ENCODE data around the gene PAM.

PAM gene

DNA sequence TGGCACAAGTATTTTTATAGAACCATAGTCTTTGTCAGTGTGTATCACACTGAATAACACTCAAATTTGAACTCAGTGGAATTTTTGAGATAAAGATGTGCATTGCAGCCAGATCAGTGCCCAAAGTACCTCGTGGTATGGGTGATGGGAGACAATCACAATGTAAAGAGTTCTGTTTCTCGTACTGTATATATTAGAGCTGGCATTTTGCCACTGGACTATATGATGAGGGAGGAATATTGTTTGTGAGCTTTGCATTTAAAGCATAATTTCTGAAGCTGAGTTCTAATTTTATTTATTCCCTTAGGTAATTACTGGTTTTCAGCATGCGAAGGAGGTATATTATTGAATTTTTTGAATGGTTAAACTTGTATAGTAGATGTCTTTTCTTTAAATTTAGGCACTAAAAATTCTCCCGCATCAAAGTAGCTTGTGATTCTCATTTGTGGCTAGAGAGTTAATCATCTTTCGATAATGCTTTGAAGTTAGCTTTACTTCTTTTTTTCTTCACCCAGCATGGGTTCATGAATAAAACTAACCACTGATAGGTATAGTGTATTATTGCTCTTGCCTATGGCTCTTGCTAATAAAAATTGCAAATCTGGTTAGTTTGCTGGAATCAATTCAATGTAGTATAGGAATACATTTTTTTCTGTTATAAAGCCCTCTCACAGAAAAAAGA lies 43.1 kb downstream of the PAM start:
- no peak overlapping the region for H3K4me3 Mint-ChIP-seq
- H3K36me3 Mint-ChIP-seq: peaks cover 0 to 4% of the 10 kb centered on the region in 2 donors
- DNase-seq: no peak
- no peaks in the 10 kb centered on the region for H3K27me3 Mint-ChIP-seq
- H3K4me1 Mint-ChIP-seq: peaks cover 6 to 28% of the 10 kb centered on the region in 2 donors
- H3K27ac Mint-ChIP-seq: no peak overlapping the region
- no peak for ATAC-seq (replicated peaks)
- no peaks in the 10 kb centered on the region for H3K9me3 Mint-ChIP-seq

DNA sequence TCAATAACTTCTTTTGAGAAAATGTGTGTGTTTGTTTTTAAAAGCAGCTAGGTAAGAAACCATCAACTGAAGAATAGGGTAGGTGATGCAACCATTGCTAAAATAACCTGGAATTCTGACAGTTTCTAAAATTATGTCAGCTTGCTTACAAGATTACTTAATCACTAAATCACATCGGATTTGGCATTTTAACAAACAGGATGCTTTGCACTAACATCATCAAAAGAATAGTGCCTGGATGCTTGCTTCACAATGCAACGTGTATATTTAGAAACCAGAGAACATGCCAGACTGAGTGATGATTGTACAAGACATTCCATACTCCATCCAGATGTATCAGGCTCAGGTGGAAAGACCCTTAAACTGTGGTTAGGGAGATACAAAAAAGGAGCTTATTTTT lies 43.9 kb downstream of the PAM start:
- Mint-ChIP-seq H3K36me3 (peaks cover 0 to 4% of the 10 kb centered on the region in 2 donors), H3K4me3 (no peak overlapping the region), H3K4me1 (peaks cover 7 to 28% of the 10 kb centered on the region in 2 donors), H3K9me3 (no peaks in the 10 kb centered on the region), H3K27ac (no peak overlapping the region), H3K27me3 (no peaks in the 10 kb centered on the region)
- no peak for ATAC-seq (replicated peaks)
- DNase-seq: no peak

DNA sequence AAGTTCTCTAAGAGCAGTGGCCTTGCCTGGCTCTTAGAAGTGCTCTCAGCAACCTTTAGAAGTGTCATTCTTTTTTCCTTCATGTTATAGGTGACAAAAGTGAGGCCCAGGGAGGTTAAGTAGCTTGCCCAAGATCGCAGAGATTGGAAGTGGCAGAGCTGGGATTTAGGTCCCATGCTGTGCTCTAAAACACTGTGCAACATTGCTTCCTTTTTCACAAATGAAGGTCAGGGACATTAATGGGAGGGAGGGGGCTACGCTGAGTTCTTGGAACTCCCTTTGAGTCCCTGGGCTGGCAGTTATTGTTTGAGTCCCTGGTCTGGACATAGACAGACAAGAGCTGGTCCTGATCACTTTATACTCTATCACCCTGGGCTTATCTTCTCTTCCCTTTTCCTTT lies 45.3 kb downstream of the PAM start:
- Mint-ChIP-seq H3K9me3 (no peaks in the 10 kb centered on the region), H3K27me3 (no peaks in the 10 kb centered on the region), H3K4me3 (no peak overlapping the region), H3K27ac (no peak overlapping the region), H3K36me3 (peaks cover 0 to 4% of the 10 kb centered on the region in 2 donors), H3K4me1 (peaks cover 7 to 28% of the 10 kb centered on the region in 2 donors)
- ATAC-seq (replicated peaks) (no peak), DNase-seq (no peak)

DNA sequence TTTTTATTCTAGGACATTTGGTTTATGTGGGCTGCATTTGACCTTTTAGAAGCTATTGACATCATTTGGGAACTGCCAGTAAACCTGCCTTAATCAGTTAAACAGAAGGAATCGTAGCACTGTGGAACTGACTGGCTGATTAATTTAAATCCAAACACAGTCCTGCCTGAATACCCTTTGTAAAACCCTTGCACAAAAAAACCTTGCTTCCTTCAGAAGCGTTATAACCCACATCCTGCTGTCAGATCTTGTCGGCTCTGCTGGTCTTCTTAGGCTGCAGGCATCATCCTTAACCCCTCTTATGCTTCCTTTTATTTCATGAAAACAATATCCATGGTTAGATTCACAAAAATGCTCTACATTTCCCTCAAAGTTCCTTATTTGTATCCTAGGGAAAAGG lies 46.3 kb downstream of the PAM start:
- Mint-ChIP-seq H3K27me3 (no peaks in the 10 kb centered on the region), H3K4me3 (no peak overlapping the region), H3K4me1 (peaks cover 7 to 28% of the 10 kb centered on the region in 2 donors), H3K27ac (no peak overlapping the region), H3K9me3 (no peaks in the 10 kb centered on the region), H3K36me3 (peaks cover 0 to 4% of the 10 kb centered on the region in 2 donors)
- DNase-seq (no peak), ATAC-seq (replicated peaks) (peak; percentile 73 to 82)

DNA sequence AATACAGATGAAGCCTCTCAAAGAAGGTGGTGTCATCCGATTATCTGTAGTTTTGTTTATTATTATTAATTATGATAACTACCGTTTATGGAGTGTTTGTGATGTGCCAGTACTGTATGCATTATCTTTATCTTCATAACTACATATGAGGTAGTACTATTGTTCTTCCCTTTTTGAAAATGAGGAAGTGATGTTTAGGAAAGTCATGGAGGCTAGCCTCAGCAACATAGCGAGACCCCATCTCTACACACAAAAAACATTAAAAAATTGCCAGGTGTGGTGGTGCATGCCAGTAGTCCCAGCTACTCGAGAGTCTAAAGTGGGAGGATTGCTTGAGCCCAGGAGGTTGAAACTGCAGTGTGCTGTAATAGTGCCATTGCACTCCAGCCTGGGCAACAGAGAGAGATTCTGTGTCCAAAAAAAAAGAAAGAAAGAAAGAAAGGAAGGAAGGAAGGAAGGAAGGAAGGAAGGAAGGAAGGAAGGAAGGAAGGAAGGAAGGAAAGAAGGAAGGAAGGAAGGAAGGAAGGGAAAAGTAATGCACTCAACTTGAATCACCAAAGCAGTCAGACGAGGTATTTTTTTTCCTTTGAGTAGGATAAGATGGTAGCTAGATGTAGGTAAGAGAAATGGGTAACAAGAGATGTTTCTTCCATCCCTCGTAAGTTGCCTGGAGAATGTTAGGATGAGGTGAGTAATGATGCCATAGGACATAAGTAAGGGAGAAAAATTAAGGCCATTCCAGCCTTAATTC lies 47.8 kb downstream of the PAM start:
- no peaks in the 10 kb centered on the region for H3K27me3 Mint-ChIP-seq
- H3K4me3 Mint-ChIP-seq: no peak overlapping the region
- H3K36me3 Mint-ChIP-seq: peaks cover 0 to 4% of the 10 kb centered on the region in 2 donors
- ATAC-seq (replicated peaks) (peak; percentile 36 to 60), DNase-seq (no peak)
- no peaks in the 10 kb centered on the region for H3K9me3 Mint-ChIP-seq
- no peak overlapping the region for H3K27ac Mint-ChIP-seq
- peaks cover 7 to 28% of the 10 kb centered on the region in 2 donors for H3K4me1 Mint-ChIP-seq

DNA sequence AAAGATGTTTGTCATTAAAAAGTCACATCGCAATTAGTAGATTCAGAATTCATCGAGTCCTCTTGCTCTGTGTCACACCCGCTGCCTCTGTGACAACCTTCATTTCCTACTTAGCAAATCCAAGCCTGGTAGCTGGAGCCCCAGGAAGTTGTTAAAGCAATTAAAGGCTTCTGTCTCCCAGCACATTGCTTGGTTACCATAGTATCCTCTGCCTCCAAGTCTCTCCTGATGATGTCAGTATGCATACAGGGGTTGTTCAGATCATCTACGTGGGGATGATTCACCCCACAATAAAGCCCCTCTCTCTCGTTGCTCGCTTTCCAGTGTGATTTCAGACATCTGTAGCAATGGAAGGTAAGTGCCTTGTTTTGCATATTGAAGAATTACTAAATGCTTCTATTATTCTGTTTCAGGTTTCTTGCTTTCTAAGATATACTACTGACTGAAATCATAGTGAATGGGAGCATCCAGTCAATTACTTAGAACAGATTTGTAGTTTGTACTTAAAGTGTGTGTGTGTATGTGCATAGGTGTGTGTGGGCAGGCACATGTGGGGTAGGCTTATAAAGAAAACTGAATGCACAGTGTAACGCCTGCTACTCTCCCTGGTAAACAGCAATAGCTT lies 52.9 kb downstream of the PAM start:
- no peak for DNase-seq
- peaks cover 0 to 2% of the 10 kb centered on the region in 2 donors for H3K36me3 Mint-ChIP-seq
- no peak for ATAC-seq (replicated peaks)
- peaks cover 2 to 3% of the 10 kb centered on the region in 2 donors for H3K4me1 Mint-ChIP-seq
- no peaks in the 10 kb centered on the region for H3K9me3 Mint-ChIP-seq
- no peak overlapping the region for H3K4me3 Mint-ChIP-seq
- no peak overlapping the region for H3K27ac Mint-ChIP-seq
- H3K27me3 Mint-ChIP-seq: no peaks in the 10 kb centered on the region

DNA sequence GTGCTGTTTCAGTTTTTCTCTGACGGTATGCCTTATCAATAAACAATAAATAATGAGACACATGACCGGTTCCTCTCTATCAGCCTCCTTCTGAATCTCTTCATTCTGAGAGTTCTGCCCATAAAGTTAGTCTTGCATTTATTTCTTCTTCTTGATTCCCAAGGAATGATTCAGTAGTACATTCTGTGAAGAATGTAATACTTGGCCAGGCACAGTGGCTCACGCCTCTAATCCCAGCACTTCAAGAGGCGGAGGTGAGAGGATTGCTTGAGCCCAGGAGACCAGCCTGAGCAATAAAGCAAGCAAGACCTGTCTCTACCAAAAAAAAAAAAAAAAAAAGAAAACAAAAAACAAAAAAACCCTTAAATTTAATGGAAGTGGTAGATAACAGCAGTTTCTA lies 53.9 kb downstream of the PAM start:
- Mint-ChIP-seq H3K4me1 (no peaks in the 10 kb centered on the region), H3K9me3 (no peaks in the 10 kb centered on the region), H3K27ac (no peak overlapping the region), H3K27me3 (no peaks in the 10 kb centered on the region), H3K4me3 (no peak overlapping the region), H3K36me3 (no peaks in the 10 kb centered on the region)
- DNase-seq (no peak), ATAC-seq (replicated peaks) (no peak)

DNA sequence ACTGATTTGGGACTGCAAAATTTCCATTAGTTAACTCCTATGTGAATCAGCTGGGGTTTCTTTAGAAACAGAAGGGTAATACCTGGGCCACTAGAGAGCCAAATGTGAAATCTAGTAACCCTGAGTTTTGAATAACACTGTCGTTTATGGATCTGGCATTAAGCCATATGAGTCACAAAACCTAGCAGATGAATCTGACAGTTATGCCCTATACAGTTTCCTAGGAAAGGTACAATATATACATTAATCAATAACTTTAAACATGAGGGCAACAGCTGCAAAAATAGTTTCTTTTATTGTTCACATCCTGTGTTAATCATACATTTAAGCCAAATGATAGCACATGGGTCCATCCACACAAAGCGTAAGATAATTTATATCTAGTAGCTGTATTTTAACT lies 56.9 kb downstream of the PAM start:
- Mint-ChIP-seq H3K36me3 (no peaks in the 10 kb centered on the region), H3K27ac (no peak overlapping the region), H3K9me3 (no peaks in the 10 kb centered on the region), H3K4me1 (peaks cover 11 to 15% of the 10 kb centered on the region in 2 donors), H3K27me3 (no peaks in the 10 kb centered on the region), H3K4me3 (no peak overlapping the region)
- ATAC-seq (replicated peaks): peak; percentile 57 to 62
- no peak for DNase-seq

DNA sequence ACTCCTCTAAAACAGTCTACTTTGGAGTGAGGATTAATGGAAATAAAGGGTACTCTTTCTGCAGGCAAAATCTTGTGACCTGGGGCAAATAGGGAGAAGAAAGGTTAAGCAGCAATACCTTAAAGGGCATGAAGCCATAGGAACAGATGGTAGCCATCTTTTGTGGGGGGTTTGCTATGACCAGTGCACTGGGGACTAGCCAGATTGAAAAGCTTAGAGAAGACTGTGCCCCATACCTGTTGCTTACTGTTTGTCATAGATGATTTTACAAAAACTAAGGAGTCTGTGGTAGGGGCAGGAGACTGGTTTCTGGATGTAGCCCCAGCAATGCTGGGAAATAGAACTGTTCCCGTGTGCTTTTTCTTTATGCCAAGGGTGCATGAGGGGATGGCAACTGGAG lies 58.6 kb downstream of the PAM start:
- no peak for DNase-seq
- no peak for ATAC-seq (replicated peaks)
- H3K27ac Mint-ChIP-seq: no peak overlapping the region

DNA sequence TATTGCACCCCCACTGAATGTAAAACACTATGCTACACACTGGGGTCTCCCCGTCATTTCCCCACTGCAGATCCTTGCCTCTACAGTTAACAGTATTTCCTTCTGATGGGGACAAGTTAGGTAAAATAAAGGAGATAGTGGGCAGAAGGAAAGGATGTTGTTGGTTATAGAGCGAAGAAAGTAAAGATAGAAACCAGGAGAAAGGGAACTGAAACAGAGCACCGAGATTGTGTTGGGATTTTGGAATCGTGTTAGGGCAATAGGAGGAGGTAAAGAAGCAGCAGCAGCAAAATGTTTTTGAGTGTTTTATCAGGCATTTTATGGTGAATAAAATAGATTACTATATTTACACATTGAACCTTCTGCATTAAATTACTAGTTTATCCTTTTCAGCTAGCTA lies 60.0 kb downstream of the PAM start:
- H3K4me1 Mint-ChIP-seq: peaks cover 11 to 15% of the 10 kb centered on the region in 2 donors
- ATAC-seq (replicated peaks) (no peak), DNase-seq (no peak)
- H3K27ac Mint-ChIP-seq: no peak overlapping the region
- H3K4me3 Mint-ChIP-seq: no peak overlapping the region
- H3K27me3 Mint-ChIP-seq: no peaks in the 10 kb centered on the region
- no peaks in the 10 kb centered on the region for H3K9me3 Mint-ChIP-seq
- H3K36me3 Mint-ChIP-seq: no peaks in the 10 kb centered on the region

More for the DNA sequence above, 58.6 kb downstream of the PAM start:
- H3K4me3 Mint-ChIP-seq: no peak overlapping the region
- peaks cover 11 to 15% of the 10 kb centered on the region in 2 donors for H3K4me1 Mint-ChIP-seq
- H3K36me3 Mint-ChIP-seq: no peaks in the 10 kb centered on the region
- H3K9me3 Mint-ChIP-seq: no peaks in the 10 kb centered on the region
- no peaks in the 10 kb centered on the region for H3K27me3 Mint-ChIP-seq

DNA sequence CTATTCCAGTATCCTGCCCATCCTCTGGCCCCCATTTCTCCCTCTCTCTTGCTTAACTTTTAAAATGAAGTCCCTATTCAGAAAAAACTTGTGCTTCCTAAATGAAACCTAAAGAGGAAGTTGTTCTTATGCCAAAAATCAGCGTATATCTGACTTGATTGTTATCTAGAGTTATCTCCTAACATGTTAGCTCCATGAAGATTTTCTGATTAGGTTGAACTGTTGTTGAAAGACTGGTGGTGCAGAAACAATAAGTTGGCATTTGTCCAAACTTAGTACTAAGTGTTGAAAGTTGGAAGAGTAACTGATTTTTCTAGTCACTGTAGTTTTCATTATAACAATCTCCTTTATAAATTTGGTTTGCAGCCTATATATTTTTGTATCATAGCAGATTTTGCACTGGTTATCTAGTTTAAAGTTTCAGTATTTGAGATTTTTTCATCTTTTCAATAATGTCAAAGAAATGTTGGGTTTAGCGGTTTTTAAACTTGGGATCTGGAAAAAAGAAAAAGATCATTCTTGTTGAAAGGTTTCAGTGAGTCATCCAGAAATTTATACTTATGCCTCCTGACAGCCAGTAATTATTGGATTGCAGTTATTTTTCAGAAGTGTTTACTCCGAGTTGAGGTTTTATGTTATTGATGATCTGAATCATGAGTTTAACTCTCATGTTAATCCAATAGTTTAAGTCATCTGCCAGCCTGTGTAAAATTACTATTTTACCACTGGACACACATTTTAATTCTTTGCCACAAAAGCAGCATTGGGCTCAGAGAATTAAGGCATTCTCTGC lies 60.6 kb downstream of the PAM start:
- ATAC-seq (replicated peaks): no peak
- H3K9me3 Mint-ChIP-seq: no peaks in the 10 kb centered on the region
- no peak overlapping the region for H3K4me3 Mint-ChIP-seq
- H3K36me3 Mint-ChIP-seq: no peaks in the 10 kb centered on the region
- H3K4me1 Mint-ChIP-seq: peaks cover 11 to 15% of the 10 kb centered on the region in 2 donors
- no peak for DNase-seq
- H3K27me3 Mint-ChIP-seq: no peaks in the 10 kb centered on the region
- no peak overlapping the region for H3K27ac Mint-ChIP-seq

DNA sequence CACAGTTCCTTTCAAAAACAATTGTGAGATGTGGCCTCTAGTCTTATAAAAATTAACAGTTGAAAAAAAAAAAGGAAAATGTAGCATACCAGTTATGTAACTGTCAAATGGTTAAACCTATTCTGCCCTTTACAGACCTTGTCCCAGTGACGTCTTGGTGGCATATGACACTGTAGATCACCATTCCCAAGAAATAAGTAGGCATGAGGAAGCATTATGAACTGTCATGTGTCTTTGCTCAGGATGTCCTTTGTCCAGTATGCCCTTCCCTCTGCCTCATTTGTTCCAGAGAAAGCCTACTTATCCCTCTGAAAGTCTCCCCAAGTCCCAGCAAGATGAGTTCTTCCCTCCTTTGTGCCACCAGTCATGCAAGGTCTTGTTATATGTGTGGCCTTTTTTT lies 63.2 kb downstream of the PAM start:
- H3K36me3 Mint-ChIP-seq: no peaks in the 10 kb centered on the region
- no peak for DNase-seq
- no peaks in the 10 kb centered on the region for H3K9me3 Mint-ChIP-seq
- peaks cover 11 to 24% of the 10 kb centered on the region in 2 donors for H3K4me1 Mint-ChIP-seq
- no peaks in the 10 kb centered on the region for H3K27me3 Mint-ChIP-seq
- H3K27ac Mint-ChIP-seq: no peak overlapping the region
- no peak overlapping the region for H3K4me3 Mint-ChIP-seq
- ATAC-seq (replicated peaks): no peak

DNA sequence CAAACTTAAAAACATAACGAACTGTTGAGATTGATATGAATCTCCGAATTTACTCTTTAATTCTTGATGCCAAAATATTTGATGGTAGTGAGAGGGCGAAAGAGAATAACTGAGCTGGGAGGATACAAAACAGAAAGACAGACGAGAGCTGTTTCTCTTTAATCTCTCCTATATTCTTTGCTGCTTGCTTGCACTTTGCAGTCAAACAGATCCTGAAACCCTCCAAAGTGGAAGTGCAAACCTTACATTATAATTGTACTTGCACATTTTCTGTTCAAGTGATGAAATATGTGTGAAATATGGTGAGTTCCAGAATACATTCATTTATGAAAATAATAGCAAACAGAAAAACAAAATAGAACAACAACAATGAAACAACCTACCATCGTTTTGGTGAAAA lies 63.8 kb downstream of the PAM start:
- no peak for ATAC-seq (replicated peaks)
- H3K27ac Mint-ChIP-seq: no peak overlapping the region
- no peak for DNase-seq

DNA sequence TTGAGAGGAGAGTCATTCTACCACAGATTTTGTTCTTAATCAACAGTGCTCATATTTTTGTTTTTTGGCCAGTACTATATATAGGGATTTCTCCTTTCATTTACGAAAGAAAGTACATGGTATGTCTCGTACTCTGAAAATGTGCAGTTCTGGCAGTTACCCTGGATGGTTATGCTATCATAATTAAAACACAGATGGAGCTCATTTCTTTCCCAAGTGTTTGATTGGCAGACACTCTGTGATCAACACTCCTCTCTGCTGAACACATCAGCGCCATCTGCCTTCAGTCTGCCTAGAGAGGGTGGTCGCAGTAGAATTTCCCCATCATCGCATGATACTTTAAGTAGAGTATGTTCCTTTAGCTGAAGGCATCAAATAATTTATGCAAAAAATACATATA lies 64.5 kb downstream of the PAM start:
- H3K27me3 Mint-ChIP-seq: no peaks in the 10 kb centered on the region
- H3K4me1 Mint-ChIP-seq: peaks cover 11 to 23% of the 10 kb centered on the region in 2 donors
- H3K9me3 Mint-ChIP-seq: no peaks in the 10 kb centered on the region
- no peak for DNase-seq
- ATAC-seq (replicated peaks): no peak
- H3K4me3 Mint-ChIP-seq: no peak overlapping the region
- H3K36me3 Mint-ChIP-seq: no peaks in the 10 kb centered on the region
- H3K27ac Mint-ChIP-seq: no peak overlapping the region

More for the DNA sequence above, 63.8 kb downstream of the PAM start:
- no peaks in the 10 kb centered on the region for H3K9me3 Mint-ChIP-seq
- no peaks in the 10 kb centered on the region for H3K36me3 Mint-ChIP-seq
- H3K27me3 Mint-ChIP-seq: no peaks in the 10 kb centered on the region
- peaks cover 11 to 24% of the 10 kb centered on the region in 2 donors for H3K4me1 Mint-ChIP-seq
- no peak overlapping the region for H3K4me3 Mint-ChIP-seq
